Lower lobe of right lung (tissue), 2 donors: ENCODE data around the gene NFATC3. TPM values are rescaled to one million over a fixed set of nuclear protein-coding genes. Genes with fewer than 3 reads are reported as not detected.
"Not testable (repeated sequence)": the region's sequence is repeated elsewhere in the genome, so short reads cannot be mapped to it uniquely, and the experiment has no call there.

Experiments used
- ATAC-seq, 2 donors: fragments of 200-7000 bp; cut with Tn5 transposase; one replicate each; pipeline ENCODE4 v1.9.1; 2020 to 2022; ENCODE audit warnings: mild to moderate bottlenecking in 2 of 2, moderate library complexity in 2 of 2
- DNase-seq: peaks from one replicate; pipeline ENCODE4 v3.0.0-alpha.2; 2020
- H3K27ac ChIP-seq: fragments of 200-600 bp; one replicate; pipeline ENCODE4 v1.8.0; 2022
- H3K27me3 ChIP-seq: fragments of 200-600 bp; one replicate; pipeline ENCODE4 v1.8.0; 2022; ENCODE audit warnings: low read depth
- H3K36me3 ChIP-seq: fragments of 200-600 bp; one replicate; pipeline ENCODE4 v1.8.0; 2022; ENCODE audit warnings: mild to moderate bottlenecking
- H3K4me1 ChIP-seq: fragments of 200-600 bp; one replicate; pipeline ENCODE4 v1.8.0; 2022
- H3K4me3 ChIP-seq: fragments of 200-600 bp; one replicate; pipeline ENCODE4 v1.8.0; 2022; ENCODE audit warnings: mild to moderate bottlenecking
- H3K9me3 ChIP-seq: fragments of 200-600 bp; one replicate; pipeline ENCODE4 v1.8.0; 2022
- CTCF ChIP-seq: fragments of 200-600 bp; IDR thresholded peaks from one replicate; pipeline ENCODE4 v1.8.0; 2022; ENCODE audit warnings: antibody characterized with exemption, mild to moderate bottlenecking
- intact Hi-C: fragments of 100-400 bp; cut with DNase I; formaldehyde crosslinking; loops from one replicate; pipeline ENCODE4 v1.11.0; 2022
- total RNA-seq: library from RNA; stranded (reverse); fragmentation: NEBNext Ultra II Directional; extraction: Animal tissue kit (Norgen Biotek cat#: 25700); gene quantifications from one replicate; pipeline ENCODE4 v1.2.1, GENCODE V29; 2021
- donor health status: DM: no; HTN: yes; CAD: no; lungs with severe emphysema.

Gene NFATC3
- total RNA-seq, 1 donor from 2014 or later: 61.6 TPM

DNA sequence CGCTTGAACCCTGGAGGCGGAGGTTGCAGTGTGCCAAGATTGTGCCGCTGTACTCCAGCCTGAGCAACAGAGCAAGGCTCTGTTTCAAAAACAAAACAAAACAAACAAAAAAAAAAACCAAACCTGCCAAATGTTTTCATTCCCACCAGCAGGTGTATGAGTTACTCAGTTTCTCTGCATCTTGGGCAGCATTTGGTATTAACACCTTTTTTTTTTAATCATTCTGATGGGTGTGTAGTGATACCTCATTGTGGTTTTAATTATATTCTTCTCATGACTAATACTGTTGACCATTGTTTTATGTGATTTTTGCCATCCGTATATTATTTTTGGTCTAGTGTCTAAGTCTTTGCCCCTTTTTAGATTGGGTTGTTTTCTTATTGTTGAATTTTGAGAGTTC lies 15.3 kb downstream of the NFATC3 start:
- Histone ChIP-seq H3K27ac (no peak overlapping the region), H3K4me3 (no peak overlapping the region), H3K27me3 (no peaks in the 10 kb centered on the region), H3K4me1 (peaks cover 7% of the 10 kb centered on the region), H3K9me3 (no peaks in the 10 kb centered on the region), H3K36me3 (peaks cover 11% of the 10 kb centered on the region)
- TF ChIP-seq CTCF: no peak
- no peak for ATAC-seq
- DNase-seq: no peak
- intact Hi-C loops: no loop called here

GRCh38 chr16:68105611-68106010 lies 20.4 kb downstream of the NFATC3 start:
- H3K4me3 ChIP-seq: no peak overlapping the region
- H3K9me3 ChIP-seq: peaks cover 11% of the 10 kb centered on the region
- H3K4me1 ChIP-seq: no peaks in the 10 kb centered on the region
- H3K27me3 ChIP-seq: no peaks in the 10 kb centered on the region
- intact Hi-C loops: no loop called here
- H3K36me3 ChIP-seq: no peaks in the 10 kb centered on the region
- ATAC-seq: no peak
- no peak overlapping the region for H3K27ac ChIP-seq
- no peak for TF ChIP-seq CTCF
- DNase-seq: no peak

GRCh38 chr16:68107230-68107928 lies 22.2 kb downstream of the NFATC3 start:
- intact Hi-C loops, H3K36me3 ChIP-seq, H3K27ac ChIP-seq, H3K4me3 ChIP-seq, H3K27me3 ChIP-seq, ATAC-seq, H3K4me1 ChIP-seq, DNase-seq: not testable (repeated sequence)
- peaks cover 14% of the 10 kb centered on the region for H3K9me3 ChIP-seq

DNA sequence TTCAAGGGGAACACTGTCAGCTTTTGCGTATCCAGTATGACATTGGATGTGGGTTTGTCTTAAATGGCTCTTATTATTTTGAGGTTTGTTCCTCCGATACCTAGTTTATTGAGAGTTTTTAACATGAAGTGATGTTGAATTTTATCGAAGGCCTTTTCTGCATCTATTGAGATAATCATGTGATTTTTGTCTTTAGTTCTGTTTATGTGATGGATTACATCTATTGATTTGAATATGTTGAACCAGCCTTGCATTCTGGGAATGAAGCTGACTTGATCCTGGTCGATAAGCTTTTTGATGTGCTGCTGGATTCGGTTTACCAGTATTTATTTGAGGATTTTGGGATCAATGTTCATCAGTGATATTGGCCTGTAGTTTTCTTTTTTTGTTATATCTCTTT lies 24.0 kb downstream of the NFATC3 start:
- H3K36me3 ChIP-seq, DNase-seq, H3K4me3 ChIP-seq, H3K4me1 ChIP-seq, H3K27ac ChIP-seq, ATAC-seq, intact Hi-C loops, H3K27me3 ChIP-seq: not testable (repeated sequence)
- peaks cover 14% of the 10 kb centered on the region for H3K9me3 ChIP-seq

DNA sequence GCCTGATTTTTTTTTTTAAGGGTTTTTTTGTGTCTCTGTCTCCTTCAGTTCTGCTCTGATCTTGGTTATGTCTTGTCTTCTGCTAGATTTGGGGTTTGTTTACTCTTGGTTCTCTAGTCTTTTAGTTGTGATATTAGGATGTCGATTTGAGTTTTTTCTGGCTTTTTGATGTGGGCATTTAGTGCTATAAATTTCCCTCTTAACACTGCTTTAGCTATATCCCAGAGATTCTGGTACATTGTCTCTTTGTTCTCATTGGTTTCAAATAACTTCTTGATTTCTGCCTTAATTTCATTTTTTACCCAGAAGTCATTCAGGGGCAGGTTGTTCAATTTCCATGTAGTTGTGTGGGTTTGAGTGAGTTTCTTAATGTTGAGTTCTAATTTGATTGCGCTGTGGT lies 25.4 kb downstream of the NFATC3 start:
- H3K27ac ChIP-seq, intact Hi-C loops, H3K27me3 ChIP-seq, ATAC-seq, DNase-seq, H3K36me3 ChIP-seq, H3K4me3 ChIP-seq: not testable (repeated sequence)
- peaks cover 17% of the 10 kb centered on the region for H3K4me1 ChIP-seq
- peaks cover 14% of the 10 kb centered on the region for H3K9me3 ChIP-seq

DNA sequence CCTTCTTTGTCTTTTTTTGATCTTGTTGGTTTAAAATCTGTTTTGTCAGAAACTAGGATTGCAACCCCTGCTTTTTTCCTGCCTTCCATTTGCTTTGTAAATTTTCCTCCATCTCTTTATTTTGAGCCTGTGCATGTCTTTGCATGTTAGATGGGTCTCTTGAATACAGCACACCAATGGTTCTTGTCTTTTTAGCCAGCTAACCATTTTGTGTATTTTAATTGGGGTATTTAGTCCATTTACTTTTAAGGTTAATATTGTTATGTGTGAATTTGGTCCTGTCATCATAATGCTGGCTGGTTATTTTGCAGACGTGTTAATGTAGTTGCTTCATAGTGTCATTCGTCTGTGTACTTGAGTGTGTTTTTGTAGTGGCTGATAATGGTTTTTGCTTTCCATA lies 26.2 kb downstream of the NFATC3 start:
- Histone ChIP-seq H3K4me3 (no peak overlapping the region), H3K27ac (no peak overlapping the region), H3K4me1 (peaks cover 25% of the 10 kb centered on the region), H3K36me3 (no peaks in the 10 kb centered on the region), H3K9me3 (peaks cover 14% of the 10 kb centered on the region), H3K27me3 (no peaks in the 10 kb centered on the region)
- no peak for ATAC-seq
- intact Hi-C loops: no loop called here
- no peak for TF ChIP-seq CTCF
- no peak for DNase-seq

GRCh38 chr16:68113059-68113761 lies 28.0 kb downstream of the NFATC3 start:
- intact Hi-C loops: no loop called here
- no peaks in the 10 kb centered on the region for H3K36me3 ChIP-seq
- no peak overlapping the region for H3K27ac ChIP-seq
- TF ChIP-seq CTCF: no peak
- no peak for DNase-seq
- peak in 1 of 2 donors; percentile 9 for ATAC-seq
- H3K4me3 ChIP-seq: no peak overlapping the region
- H3K4me1 ChIP-seq: peaks cover 43% of the 10 kb centered on the region
- no peaks in the 10 kb centered on the region for H3K27me3 ChIP-seq
- H3K9me3 ChIP-seq: peaks cover 14% of the 10 kb centered on the region
